ENCODE measurements around the gene CNDP1. TPM values are rescaled to one million over a fixed set of nuclear protein-coding genes. Genes with fewer than 3 reads are reported as not detected.

CNDP1 gene
- total and polyA plus RNA-seq, 7 experiments from 2014 or later = 0.12 to 0.34 (median 0.19) TPM; not detected in 4

GRCh38 chr18:74570266-74570665 is 36.0 kb downstream of the CNDP1 start:
- H3K27ac Mint-ChIP-seq = no peak overlapping the region
- Histone ChIP-seq H3K9me3 (ENCODE audit: control insufficient read depth in 2 of 3, low read length in 3 of 3) (peaks cover 0 to 3% (median 0%) of the 10 kb centered on the region in 3 experiments), H3K27me3 (ENCODE audit: control insufficient read depth in 2 of 2, insufficient read depth in 2 of 2, low read length in 2 of 2) (no peaks in the 10 kb centered on the region), H3K36me3 (ENCODE audit: control insufficient read depth in 2 of 3, insufficient read depth in 3 of 3, low read length in 3 of 3) (no peaks in the 10 kb centered on the region), H3K27ac (ENCODE audit: low read depth, low read length) (no peak overlapping the region), H3K4me1 (ENCODE audit: control insufficient read depth in 2 of 2, insufficient read depth in 2 of 2, low read length in 2 of 2) (no peaks in the 10 kb centered on the region), H3K4me3 (ENCODE audit: low read length) (no peak overlapping the region)
- H3K4me1 Mint-ChIP-seq = peaks cover 0 to 3% (median 0%) of the 10 kb centered on the region in 7 donors
- H3K36me3 Mint-ChIP-seq = peaks cover 0 to 11% (median 4%) of the 10 kb centered on the region in 5 donors
- ChIA-PET POLR2A (no interaction called here), CTCF (no interaction called here)
- H3K9me3 Mint-ChIP-seq = peaks cover 3 to 23% (median 11%) of the 10 kb centered on the region in 11 donors
- no peak overlapping the region for H3K4me3 Mint-ChIP-seq
- DNase-seq (no peak), ATAC-seq (no peak)
- intact Hi-C loops (cut with micrococcal nuclease) = no loop called here
- H3K27me3 Mint-ChIP-seq = peaks cover 16 to 30% (median 22%) of the 10 kb centered on the region in 5 donors

DNA sequence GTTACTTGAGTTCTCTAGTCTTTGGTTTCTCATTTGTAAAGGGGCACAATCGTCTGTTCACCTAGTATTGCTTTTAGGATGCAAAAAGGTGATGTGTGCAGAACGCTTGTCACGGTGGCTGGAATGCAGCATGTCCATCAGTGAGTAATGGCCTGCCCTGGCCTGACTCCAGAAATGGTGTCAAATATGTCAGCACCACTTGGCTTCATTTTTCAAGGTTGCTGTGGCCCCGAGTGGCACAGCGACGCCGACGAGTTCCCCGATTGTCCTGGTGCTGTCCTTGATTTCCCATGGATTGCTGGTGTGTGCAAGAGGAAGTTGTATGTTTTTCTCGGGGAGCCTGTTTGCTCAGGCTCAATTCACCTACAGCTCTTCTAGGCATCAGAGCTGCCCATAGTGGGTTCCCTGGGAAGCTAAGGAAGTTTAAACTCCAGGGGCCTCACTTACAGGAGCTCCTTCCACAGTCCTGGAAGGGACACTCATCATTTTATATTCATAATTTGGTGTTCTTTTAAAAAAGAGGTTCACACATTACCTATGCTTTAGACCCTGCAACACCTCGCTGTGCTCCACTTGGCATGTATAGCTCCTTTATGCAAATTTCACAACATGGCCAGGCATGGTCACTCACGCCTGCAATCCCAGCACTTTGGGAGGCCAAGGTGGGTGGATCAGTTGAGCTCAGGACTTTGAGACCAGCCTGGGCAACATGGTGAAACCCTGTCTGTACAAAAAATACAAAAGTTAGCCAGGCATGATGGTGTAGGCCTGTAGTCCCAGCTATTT is 37.8 kb downstream of the CNDP1 start:
- Histone ChIP-seq H3K9me3 (ENCODE audit: control insufficient read depth in 2 of 3, low read length in 3 of 3) (no peaks in the 10 kb centered on the region), H3K4me1 (ENCODE audit: control insufficient read depth in 2 of 2, insufficient read depth in 2 of 2, low read length in 2 of 2) (no peaks in the 10 kb centered on the region), H3K4me3 (ENCODE audit: low read length) (no peak overlapping the region), H3K27me3 (ENCODE audit: control insufficient read depth in 2 of 2, insufficient read depth in 2 of 2, low read length in 2 of 2) (no peaks in the 10 kb centered on the region), H3K27ac (ENCODE audit: low read depth, low read length) (no peak overlapping the region), H3K36me3 (ENCODE audit: control insufficient read depth in 2 of 3, insufficient read depth in 3 of 3, low read length in 3 of 3) (no peaks in the 10 kb centered on the region)
- Mint-ChIP-seq H3K36me3 (peaks cover 0 to 6% (median 0%) of the 10 kb centered on the region in 5 donors), H3K4me1 (peaks cover 0 to 3% (median 0%) of the 10 kb centered on the region in 7 donors), H3K9me3 (peaks cover 0 to 10% (median 3%) of the 10 kb centered on the region in 11 donors), H3K27me3 (peaks cover 16 to 33% (median 21%) of the 10 kb centered on the region in 5 donors), H3K4me3 (no peak overlapping the region), H3K27ac (no peak overlapping the region)
- CTCF ChIA-PET = no interaction called here
- no peak for ATAC-seq
- POLR2A ChIA-PET = no interaction called here
- intact Hi-C loops (cut with micrococcal nuclease) = no loop called here
- DNase-seq = no peak

DNA sequence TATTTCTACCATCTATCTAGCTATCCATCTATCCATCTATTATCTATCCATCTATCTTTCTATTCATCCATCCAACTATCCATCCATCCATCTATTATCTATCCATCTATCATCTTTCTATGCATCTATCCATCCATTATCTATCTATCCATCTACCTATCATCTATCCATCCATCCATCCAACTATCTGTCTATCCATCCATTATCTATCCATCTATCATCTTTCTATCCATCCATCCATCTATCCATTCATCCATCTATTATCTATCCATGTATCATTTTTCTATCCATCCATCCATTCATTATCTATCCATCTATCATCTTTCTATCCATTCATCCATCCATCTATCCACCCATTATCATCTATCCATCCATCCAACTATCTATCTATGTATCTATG is 38.8 kb downstream of the CNDP1 start:
- DNase-seq = no peak
- Histone ChIP-seq H3K27ac (ENCODE audit: low read depth, low read length) (no peak overlapping the region), H3K9me3 (ENCODE audit: control insufficient read depth in 2 of 3, low read length in 3 of 3) (no peaks in the 10 kb centered on the region), H3K4me1 (ENCODE audit: control insufficient read depth in 2 of 2, insufficient read depth in 2 of 2, low read length in 2 of 2) (no peaks in the 10 kb centered on the region), H3K27me3 (ENCODE audit: control insufficient read depth in 2 of 2, insufficient read depth in 2 of 2, low read length in 2 of 2) (no peaks in the 10 kb centered on the region), H3K36me3 (ENCODE audit: control insufficient read depth in 2 of 3, insufficient read depth in 3 of 3, low read length in 3 of 3) (no peaks in the 10 kb centered on the region), H3K4me3 (ENCODE audit: low read length) (no peak overlapping the region)
- Mint-ChIP-seq H3K27ac (no peak overlapping the region), H3K36me3 (no peaks in the 10 kb centered on the region), H3K27me3 (peaks cover 12 to 27% (median 20%) of the 10 kb centered on the region in 5 donors), H3K4me1 (peaks cover 0 to 3% (median 0%) of the 10 kb centered on the region in 7 donors), H3K4me3 (no peak overlapping the region), H3K9me3 (peaks cover 0 to 4% (median 0%) of the 10 kb centered on the region in 11 donors)
- intact Hi-C loops (cut with micrococcal nuclease) = no loop called here
- ATAC-seq = no peak
- ChIA-PET POLR2A (no interaction called here), CTCF (no interaction called here)

DNA sequence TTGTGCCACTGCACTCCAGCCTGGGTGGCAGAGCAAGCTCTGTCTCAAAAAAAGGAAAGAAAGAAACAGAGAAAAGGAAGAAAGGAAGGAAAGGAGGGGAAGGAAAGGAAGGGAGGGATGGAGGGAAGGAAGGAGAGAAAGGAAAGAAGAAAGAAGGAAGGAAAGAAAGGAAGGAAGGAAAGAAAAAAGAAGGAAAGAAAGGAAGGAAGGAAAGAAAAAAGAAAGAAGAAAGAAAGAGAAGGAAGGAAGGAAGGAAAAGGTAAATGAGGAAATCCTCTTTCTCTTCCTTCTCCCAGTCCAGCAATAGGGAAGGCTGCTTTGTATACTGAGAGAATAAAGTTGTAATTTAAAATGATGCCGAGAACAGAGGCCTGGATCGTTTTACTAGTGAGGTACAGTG is 40.6 kb downstream of the CNDP1 start:
- peaks cover 0 to 3% (median 0%) of the 10 kb centered on the region in 7 donors for H3K4me1 Mint-ChIP-seq
- no peaks in the 10 kb centered on the region for H3K36me3 Mint-ChIP-seq
- H3K27ac Mint-ChIP-seq = no peak overlapping the region
- DNase-seq = no peak
- H3K4me1 ChIP-seq (ENCODE audit: control insufficient read depth in 2 of 2, insufficient read depth in 2 of 2, low read length in 2 of 2) = no peaks in the 10 kb centered on the region
- ChIA-PET CTCF (interaction anchor here (0.7 kb wide), 2 partner anchors 81 to 670 kb away, joined by 3 to 4 read pairs; no protein-coding TSS in a partner anchor), POLR2A (no interaction called here)
- ATAC-seq = no peak
- peaks cover 0 to 32% (median 7%) of the 10 kb centered on the region in 5 donors for H3K27me3 Mint-ChIP-seq
- intact Hi-C loops (cut with micrococcal nuclease) = no loop called here
- no peak overlapping the region for H3K27ac ChIP-seq (ENCODE audit: low read depth, low read length)
- peaks cover 0 to 2% (median 0%) of the 10 kb centered on the region in 11 donors for H3K9me3 Mint-ChIP-seq
- no peaks in the 10 kb centered on the region for H3K27me3 ChIP-seq (ENCODE audit: control insufficient read depth in 2 of 2, insufficient read depth in 2 of 2, low read length in 2 of 2)
- H3K4me3 Mint-ChIP-seq = no peak overlapping the region
- H3K36me3 ChIP-seq (ENCODE audit: control insufficient read depth in 2 of 3, insufficient read depth in 3 of 3, low read length in 3 of 3) = no peaks in the 10 kb centered on the region
- no peaks in the 10 kb centered on the region for H3K9me3 ChIP-seq (ENCODE audit: control insufficient read depth in 2 of 3, low read length in 3 of 3)
- H3K4me3 ChIP-seq (ENCODE audit: low read length) = no peak overlapping the region

DNA sequence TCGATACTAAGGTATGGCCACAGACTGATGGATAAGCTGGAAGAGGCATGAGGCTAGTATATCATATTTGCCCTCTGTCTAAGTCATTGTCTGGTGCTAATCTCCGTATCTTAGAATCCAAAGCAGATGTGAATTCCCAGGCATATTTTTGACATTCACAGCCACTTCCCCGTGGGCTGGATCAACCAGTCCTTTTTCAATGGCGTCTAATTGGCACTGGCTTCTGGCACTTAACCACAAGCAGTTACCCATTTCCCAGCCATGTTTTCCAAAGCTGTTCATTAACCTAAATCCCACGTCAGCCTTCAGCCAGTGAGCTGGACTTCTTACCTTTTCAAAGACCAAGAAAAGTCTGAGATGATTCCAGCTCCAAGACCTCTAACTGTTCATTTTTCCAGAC is 42.7 kb downstream of the CNDP1 start:
- Mint-ChIP-seq H3K4me1 (peaks cover 0 to 3% (median 0%) of the 10 kb centered on the region in 7 donors), H3K27ac (no peak overlapping the region)

GRCh38 chr18:74579496-74580065 is 45.3 kb downstream of the CNDP1 start:
- no peak overlapping the region for H3K27ac ChIP-seq (ENCODE audit: low read depth, low read length)
- Mint-ChIP-seq H3K9me3 (no peaks in the 10 kb centered on the region), H3K27me3 (peaks cover 2 to 44% (median 15%) of the 10 kb centered on the region in 5 donors), H3K4me1 (peaks cover 0 to 2% (median 0%) of the 10 kb centered on the region in 7 donors), H3K36me3 (no peaks in the 10 kb centered on the region), H3K27ac (no peak overlapping the region), H3K4me3 (no peak overlapping the region)
- H3K9me3 ChIP-seq (ENCODE audit: control insufficient read depth in 2 of 3, low read length in 3 of 3) = no peaks in the 10 kb centered on the region
- POLR2A ChIA-PET = no interaction called here
- no peaks in the 10 kb centered on the region for H3K4me1 ChIP-seq (ENCODE audit: control insufficient read depth in 2 of 2, insufficient read depth in 2 of 2, low read length in 2 of 2)
- CTCF ChIA-PET = no interaction called here
- intact Hi-C loops (cut with micrococcal nuclease) = loop anchor here in 1 of 2 donors (1.0 kb wide), 1 partner anchor 35 kb away; no protein-coding TSS in a partner anchor
- no peaks in the 10 kb centered on the region for H3K27me3 ChIP-seq (ENCODE audit: control insufficient read depth in 2 of 2, insufficient read depth in 2 of 2, low read length in 2 of 2)
- no peak for ATAC-seq
- H3K4me3 ChIP-seq (ENCODE audit: low read length) = no peak overlapping the region
- no peak for DNase-seq
- no peaks in the 10 kb centered on the region for H3K36me3 ChIP-seq (ENCODE audit: control insufficient read depth in 2 of 3, insufficient read depth in 3 of 3, low read length in 3 of 3)

More for the DNA sequence above, 42.7 kb downstream of the CNDP1 start:
- Histone ChIP-seq H3K4me1 (ENCODE audit: control insufficient read depth in 2 of 2, insufficient read depth in 2 of 2, low read length in 2 of 2) (no peaks in the 10 kb centered on the region), H3K9me3 (ENCODE audit: control insufficient read depth in 2 of 3, low read length in 3 of 3) (no peaks in the 10 kb centered on the region), H3K4me3 (ENCODE audit: low read length) (no peak overlapping the region), H3K27ac (ENCODE audit: low read depth, low read length) (no peak overlapping the region), H3K36me3 (ENCODE audit: control insufficient read depth in 2 of 3, insufficient read depth in 3 of 3, low read length in 3 of 3) (no peaks in the 10 kb centered on the region), H3K27me3 (ENCODE audit: control insufficient read depth in 2 of 2, insufficient read depth in 2 of 2, low read length in 2 of 2) (no peaks in the 10 kb centered on the region)
- Mint-ChIP-seq H3K36me3 (no peaks in the 10 kb centered on the region), H3K4me3 (no peak overlapping the region), H3K9me3 (peaks cover 0 to 2% (median 0%) of the 10 kb centered on the region in 11 donors), H3K27me3 (peaks cover 5 to 37% (median 7%) of the 10 kb centered on the region in 5 donors)
- ATAC-seq = no peak
- no peak for DNase-seq
- CTCF ChIA-PET = no interaction called here
- intact Hi-C loops (cut with micrococcal nuclease) = no loop called here
- POLR2A ChIA-PET = no interaction called here

All from naive thymus-derived CD4-positive, alpha-beta T cell (primary cell).